ENCODE data around the gene CMSS1. TPM values are rescaled to one million over a fixed set of nuclear protein-coding genes. Genes with fewer than 3 reads are reported as not detected.

Gene CMSS1
- polyA plus RNA-seq, 1 of the 3 experiments (the other 2 are of a cell fraction): 9.1 TPM

- Histone ChIP-seq H3K9me2 (no peaks in the 10 kb centered on the region), H3K27me3 (ENCODE audit: insufficient read depth) (no peaks in the 10 kb centered on the region), H3K4me2 (no peak overlapping the region), H3K4me1 (ENCODE audit: control insufficient read depth in 1 of 2, insufficient read depth in 2 of 2, low read depth in 1 of 2, low read length in 1 of 2) (peaks cover 0 to 16% of the 10 kb centered on the region in 2 experiments; a peak in 1 of 4 replicates), H3K9ac (no peak overlapping the region), H3K4me3 (ENCODE audit: low read depth in 2 of 2, low read length in 1 of 2) (no peak overlapping the region), H3K79me2 (ENCODE audit: insufficient read depth) (no peaks in the 10 kb centered on the region), H3K27ac (ENCODE audit: low read depth in 2 of 2, low read length in 1 of 2) (no peak overlapping the region), H3K36me3 (replicated peaks in 1 of 2; ENCODE audit: control insufficient read depth in 1 of 2, insufficient read depth in 2 of 2, low read length in 1 of 2) (no peaks in the 10 kb centered on the region), H3F3A (replicated peaks; ENCODE audit: insufficient read depth) (peaks cover 4% of the 10 kb centered on the region), H3K9me3 (no peaks in the 10 kb centered on the region), H4K20me1 (ENCODE audit: insufficient read depth) (no peaks in the 10 kb centered on the region), H2AFZ (ENCODE audit: low read depth) (no peak overlapping the region)
- 31% methylated on average over 1 of the region's 1 CpG for WGBS (ENCODE audit: low lambda C conversion rate)
- no peak for DNase-seq
- TF ChIP-seq NFIC (IDR thresholded peaks at IDR 0.05; ENCODE audit: borderline replicate concordance) (no peak), FOXM1 (IDR thresholded peaks at IDR 0.05; ENCODE audit: low read depth) (no peak)
- CTCF ChIA-PET: no interaction called here
- POLR2A ChIA-PET: no interaction called here
Observed at GRCh38 chr3:99772671-99773070, 45.0 kb upstream of the CMSS1 start.

- Histone ChIP-seq H3F3A (replicated peaks; ENCODE audit: insufficient read depth) (peaks cover 4% of the 10 kb centered on the region), H3K27ac (ENCODE audit: low read depth in 2 of 2, low read length in 1 of 2) (peak overlapping the region in 1 of 2 experiments; percentile 19; a peak in 1 of 4 replicates), H3K9me2 (no peaks in the 10 kb centered on the region), H3K4me1 (ENCODE audit: control insufficient read depth in 1 of 2, insufficient read depth in 2 of 2, low read depth in 1 of 2, low read length in 1 of 2) (peaks cover 0 to 16% of the 10 kb centered on the region in 2 experiments; a peak in 1 of 4 replicates), H3K79me2 (ENCODE audit: insufficient read depth) (no peaks in the 10 kb centered on the region), H3K27me3 (ENCODE audit: insufficient read depth) (no peaks in the 10 kb centered on the region), H4K20me1 (ENCODE audit: insufficient read depth) (no peaks in the 10 kb centered on the region), H3K4me3 (ENCODE audit: low read depth in 2 of 2, low read length in 1 of 2) (no peak overlapping the region), H3K36me3 (replicated peaks in 1 of 2; ENCODE audit: control insufficient read depth in 1 of 2, insufficient read depth in 2 of 2, low read length in 1 of 2) (no peaks in the 10 kb centered on the region), H3K4me2 (no peak overlapping the region), H3K9ac (no peak overlapping the region), H2AFZ (ENCODE audit: low read depth) (no peak overlapping the region), H3K9me3 (no peaks in the 10 kb centered on the region)
- DNase-seq: no peak
- WGBS (ENCODE audit: low lambda C conversion rate): 4% methylated on average over 2 of the region's 2 CpGs
- ChIA-PET POLR2A (no interaction called here), CTCF (interaction anchor here (1.7 kb wide), 1 partner anchor 15 kb away, joined by 7 read pairs; no protein-coding TSS in a partner anchor)
- TF ChIP-seq NFIC (IDR thresholded peaks at IDR 0.05; ENCODE audit: borderline replicate concordance) (0 out of 2 replicates have a peak, but pooled peaks have one; percentile 4), GABPA (IDR thresholded peaks at IDR 0.05; ENCODE audit: low read depth) (no peak), JUND (IDR thresholded peaks at IDR 0.05) (peak; percentile 22; the same call in 1 of the 2 replicates), FOSL2 (IDR thresholded peaks at IDR 0.05; ENCODE audit: borderline replicate concordance, low read depth) (peak; percentile 57; the same call in 1 of the 2 replicates), YY1 (IDR thresholded peaks at IDR 0.05; ENCODE audit: low read depth) (no peak), TCF12 (IDR thresholded peaks at IDR 0.05) (peak; percentile 27; the same call in 1 of the 2 replicates), ELF1 (IDR thresholded peaks at IDR 0.05) (no peak), SMC3 (IDR thresholded peaks at IDR 0.05; ENCODE audit: low read depth, low read length) (no peak), USF2 (IDR thresholded peaks at IDR 0.05; ENCODE audit: borderline replicate concordance, low read depth, low read length) (no peak), PBX3 (IDR thresholded peaks at IDR 0.05) (peak; percentile 68)
Observed at GRCh38 chr3:99774467-99774866, 43.2 kb upstream of the CMSS1 start.

Measured in SK-N-SH (cell line).